ACC112 (cell line): Measurements from ENCODE around the gene RNPS1.

Source experiments
- H2AFZ ChIP-seq: fragments of 200-600 bp; sonication (generic); one replicate; pipeline ENCODE4 v1.6.0; 2017; ENCODE audit warnings: antibody characterized with exemption, low read length; ENCODE audit not compliant: unreplicated experiment
- H3K27ac ChIP-seq: fragments of 200-600 bp; sonication (generic); 2 replicates; pipeline ENCODE4 v1.5.1; 2014; ENCODE audit warnings: low read depth, mild to moderate bottlenecking, antibody characterized with exemption, low read length, moderate library complexity
- H3K27me3 ChIP-seq: fragments of 200-600 bp; sonication (generic); 2 replicates; pipeline ENCODE4 v1.6.1; 2014; ENCODE audit warnings: mild to moderate bottlenecking, antibody characterized with exemption, low read length, moderate library complexity, mixed read lengths; ENCODE audit not compliant: insufficient read depth
- H3K36me3 ChIP-seq: fragments of 200-600 bp; sonication (generic); 2 replicates; pipeline ENCODE4 v1.6.1; 2016; ENCODE audit warnings: mild to moderate bottlenecking, antibody characterized with exemption, low read length, moderate library complexity, mixed read lengths; ENCODE audit not compliant: insufficient read depth
- H3K4me1 ChIP-seq: fragments of 200-600 bp; sonication (generic); one replicate; pipeline ENCODE4 v1.6.1; 2016; ENCODE audit warnings: low read length, mixed read lengths; ENCODE audit not compliant: insufficient read depth, unreplicated experiment, control insufficient read depth
- H3K4me3 ChIP-seq: fragments of 200-600 bp; sonication (generic); 2 replicates; pipeline ENCODE4 v1.5.1; 2014; ENCODE audit warnings: mild to moderate bottlenecking, low read depth, low read length
- H3K79me2 ChIP-seq: fragments of 200-600 bp; sonication (generic); one replicate; pipeline ENCODE4 v1.6.0; 2016; ENCODE audit warnings: low read length; ENCODE audit not compliant: control insufficient read depth, unreplicated experiment, insufficient read depth

Gene RNPS1

DNA sequence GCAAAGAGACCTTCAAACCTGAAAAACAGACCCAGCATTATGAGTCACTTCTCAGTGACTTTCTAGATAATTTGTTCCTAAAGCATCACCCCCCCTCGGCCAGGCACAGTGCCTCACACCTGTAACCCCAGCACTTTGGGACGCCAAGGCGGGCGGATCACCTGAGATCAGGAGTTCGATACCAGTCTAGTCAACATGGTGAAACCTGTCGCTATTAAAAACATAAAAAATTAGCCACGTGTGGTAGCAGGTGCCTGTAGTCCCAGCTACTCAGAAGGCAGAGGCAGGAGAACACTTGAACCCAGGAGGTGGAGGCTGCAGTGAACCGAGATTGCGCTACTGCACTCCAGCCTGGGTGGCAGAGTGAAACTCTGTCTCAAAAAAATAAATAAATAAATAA, 24.3 kb upstream of the RNPS1 start:
- Histone ChIP-seq H3K36me3 (no peaks in the 10 kb centered on the region), H2AFZ (no peak overlapping the region), H3K27me3 (no peaks in the 10 kb centered on the region), H3K79me2 (no peaks in the 10 kb centered on the region), H3K27ac (no peak overlapping the region), H3K4me1 (no peaks in the 10 kb centered on the region), H3K4me3 (no peak overlapping the region)

DNA sequence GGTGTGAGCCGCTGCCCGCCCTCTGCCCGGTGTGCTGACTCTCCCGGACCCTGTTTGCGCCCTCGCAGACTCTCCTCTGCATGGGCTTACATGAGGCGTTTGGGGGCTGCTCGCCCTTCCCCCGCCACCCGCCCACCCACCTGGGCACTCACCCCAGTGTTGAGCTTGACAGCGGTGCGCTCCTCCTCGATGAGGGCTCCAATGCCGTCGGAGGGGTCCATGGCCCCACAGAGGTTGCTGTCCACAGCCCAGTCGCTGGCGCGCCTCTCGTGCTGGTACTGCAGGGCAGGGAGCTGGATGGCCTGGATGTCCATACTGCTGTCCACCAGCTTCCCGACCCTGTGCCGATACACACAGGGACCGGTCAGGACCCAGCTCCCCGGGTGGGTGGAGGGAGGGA, 21.4 kb upstream of the RNPS1 start:
- Histone ChIP-seq H3K27me3 (no peaks in the 10 kb centered on the region), H3K4me3 (no peak overlapping the region), H3K27ac (no peak overlapping the region), H3K4me1 (no peaks in the 10 kb centered on the region), H3K79me2 (no peaks in the 10 kb centered on the region), H3K36me3 (no peaks in the 10 kb centered on the region), H2AFZ (no peak overlapping the region)

DNA sequence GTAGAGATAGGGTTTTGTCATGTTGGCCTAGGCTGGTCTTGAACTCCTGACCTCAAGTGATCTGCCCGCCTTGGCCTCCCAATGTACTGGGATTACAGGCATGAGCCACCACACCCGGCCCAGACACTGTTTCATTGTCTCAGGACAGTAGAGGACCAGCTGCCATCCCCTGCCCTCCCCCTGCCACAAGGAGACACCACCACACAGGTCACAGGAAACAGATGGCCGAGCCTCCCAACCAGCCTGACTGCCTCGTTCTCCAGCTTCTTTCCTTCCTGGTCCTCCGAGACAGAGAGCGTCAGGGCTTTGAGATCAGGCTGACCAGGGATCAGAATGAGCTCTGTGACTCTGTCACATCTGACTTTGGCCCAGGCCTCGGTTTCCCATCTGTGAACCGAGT, 20.8 kb upstream of the RNPS1 start:
- Histone ChIP-seq H2AFZ (no peak overlapping the region), H3K27ac (no peak overlapping the region), H3K4me3 (no peak overlapping the region), H3K4me1 (no peaks in the 10 kb centered on the region), H3K27me3 (no peaks in the 10 kb centered on the region), H3K36me3 (no peaks in the 10 kb centered on the region), H3K79me2 (no peaks in the 10 kb centered on the region)

DNA sequence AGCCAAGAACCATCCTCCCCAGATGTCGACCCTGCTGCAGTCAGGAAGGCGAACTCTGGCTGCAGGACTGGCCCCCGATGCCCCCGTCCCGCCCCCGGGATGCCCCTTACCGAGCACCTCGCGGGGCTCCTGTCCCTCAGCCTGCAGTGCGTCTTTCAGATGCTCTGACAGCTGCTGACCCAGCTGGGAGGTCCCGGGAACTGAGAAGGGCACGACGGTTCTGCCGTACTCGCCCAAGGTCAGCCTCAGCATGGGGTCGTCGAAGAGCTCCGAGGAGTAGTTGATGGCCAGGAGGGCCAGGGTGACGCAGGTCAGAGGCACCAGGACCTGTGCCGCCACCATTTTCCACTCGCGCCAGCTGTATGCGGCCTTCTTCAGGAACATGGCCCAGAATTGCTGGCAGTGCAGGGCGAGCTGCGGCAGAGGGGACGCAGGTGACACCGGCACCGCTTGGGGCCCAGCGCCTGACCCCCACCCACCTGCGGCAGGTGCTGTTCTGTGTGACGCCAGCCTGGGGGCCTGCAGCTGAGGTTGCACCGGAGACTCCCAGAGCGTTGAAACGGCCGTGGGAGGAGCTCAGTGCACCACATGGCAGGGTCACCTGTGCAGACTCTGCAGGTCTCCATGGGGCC, 20.1 kb upstream of the RNPS1 start:
- no peaks in the 10 kb centered on the region; the same call in 1 of the 2 replicates for H3K27me3 ChIP-seq
- H3K36me3 ChIP-seq = no peaks in the 10 kb centered on the region
- H3K79me2 ChIP-seq = no peaks in the 10 kb centered on the region
- H3K27ac ChIP-seq = no peak overlapping the region
- no peak overlapping the region for H2AFZ ChIP-seq
- H3K4me3 ChIP-seq = no peak overlapping the region
- H3K4me1 ChIP-seq = no peaks in the 10 kb centered on the region

DNA sequence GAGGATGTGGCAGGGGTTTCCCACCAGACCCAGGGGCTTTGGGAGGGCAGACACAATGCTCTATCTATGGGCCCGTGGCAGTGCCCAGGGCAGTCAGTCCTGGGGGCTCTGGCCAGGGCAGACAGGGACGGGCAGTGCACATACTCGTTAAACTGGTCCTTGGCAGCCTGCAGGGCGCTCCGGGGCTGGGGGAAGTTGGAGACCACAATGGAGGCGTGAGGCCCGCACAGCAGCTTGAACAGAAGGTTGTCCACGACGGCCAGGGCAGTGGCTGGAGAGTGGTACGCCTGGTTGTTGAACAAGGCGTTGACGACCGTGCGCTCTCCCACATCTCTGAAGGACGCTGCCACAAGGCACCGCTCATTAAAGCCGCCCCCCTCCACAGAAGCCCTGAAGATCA, 18.6 kb upstream of the RNPS1 start:
- Histone ChIP-seq H3K79me2 (no peaks in the 10 kb centered on the region), H3K4me1 (no peaks in the 10 kb centered on the region), H3K36me3 (no peaks in the 10 kb centered on the region), H3K27ac (no peak overlapping the region), H3K4me3 (no peak overlapping the region), H2AFZ (no peak overlapping the region), H3K27me3 (peaks cover 4% of the 10 kb centered on the region; the same call in 1 of the 2 replicates)

DNA sequence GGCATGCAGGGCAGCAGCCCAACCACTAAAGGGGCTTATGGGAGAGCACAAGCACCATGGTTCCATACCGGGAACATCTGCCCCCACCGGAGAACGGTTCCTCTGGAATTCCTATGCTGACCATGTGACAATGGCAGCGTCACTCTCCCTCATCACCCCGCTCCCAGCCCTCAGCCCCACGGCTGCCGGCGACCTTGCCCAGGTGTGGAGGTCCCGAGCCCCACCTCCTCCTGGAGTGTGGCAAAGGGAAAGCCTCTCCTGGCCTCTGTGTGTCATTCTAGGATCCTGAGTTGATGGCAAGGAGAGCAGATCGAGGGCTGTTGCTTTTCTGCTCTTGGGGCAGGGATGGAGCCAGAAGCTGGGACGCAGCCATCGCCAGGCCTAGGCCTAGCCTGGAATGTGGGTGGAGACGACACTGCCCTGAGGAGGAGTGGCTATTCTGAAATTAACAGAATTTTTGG, 17.8 kb upstream of the RNPS1 start:
- no peak overlapping the region for H2AFZ ChIP-seq

DNA sequence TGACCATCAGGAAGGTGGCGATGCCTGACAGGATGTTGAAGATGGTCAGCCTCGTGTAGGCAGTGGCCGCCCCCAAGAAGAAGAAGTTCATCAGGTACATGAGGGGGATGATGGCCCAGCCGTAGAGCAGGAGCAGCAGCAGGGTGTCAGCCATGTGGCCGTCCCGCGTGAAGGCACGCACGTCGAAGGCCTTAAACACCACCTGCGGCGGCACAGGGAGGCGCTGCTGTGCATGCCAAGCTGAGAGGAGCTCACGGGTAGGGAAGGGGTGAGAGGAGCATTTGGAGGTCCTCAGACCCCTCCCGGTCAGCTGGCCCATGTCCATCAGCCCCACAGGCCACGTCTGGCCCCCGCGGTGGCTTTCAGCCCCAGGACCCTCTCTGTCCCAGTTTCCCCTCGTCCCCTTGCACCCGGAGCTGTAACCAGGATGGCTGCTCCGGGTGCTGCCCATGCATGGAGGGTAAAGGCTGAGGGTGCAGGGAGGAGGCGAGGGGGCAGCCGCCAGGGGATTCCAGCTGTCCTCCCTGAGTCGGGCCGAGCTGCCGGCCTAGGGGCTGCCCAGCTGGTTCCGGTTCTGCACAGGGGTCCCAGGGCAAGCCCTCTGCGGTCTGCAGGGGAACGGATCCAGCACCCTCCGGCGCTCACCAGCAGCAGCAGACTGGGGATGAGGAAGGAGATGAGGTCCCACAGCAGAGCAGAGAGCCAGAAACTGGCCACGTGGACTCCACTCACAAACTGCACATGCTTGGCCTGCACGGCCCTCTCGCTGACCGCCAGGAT, 17.1 kb upstream of the RNPS1 start:
- no peaks in the 10 kb centered on the region for H3K79me2 ChIP-seq
- no peak overlapping the region for H2AFZ ChIP-seq
- no peak overlapping the region for H3K27ac ChIP-seq
- H3K36me3 ChIP-seq = no peaks in the 10 kb centered on the region
- peaks cover 4% of the 10 kb centered on the region; the same call in 1 of the 2 replicates for H3K27me3 ChIP-seq
- H3K4me3 ChIP-seq = no peak overlapping the region
- H3K4me1 ChIP-seq = no peaks in the 10 kb centered on the region

More for the DNA sequence above, 17.8 kb upstream of the RNPS1 start:
- no peaks in the 10 kb centered on the region for H3K36me3 ChIP-seq
- peaks cover 4% of the 10 kb centered on the region; the same call in 1 of the 2 replicates for H3K27me3 ChIP-seq
- H3K79me2 ChIP-seq = no peaks in the 10 kb centered on the region
- H3K27ac ChIP-seq = no peak overlapping the region
- H3K4me1 ChIP-seq = no peaks in the 10 kb centered on the region
- no peak overlapping the region for H3K4me3 ChIP-seq

DNA sequence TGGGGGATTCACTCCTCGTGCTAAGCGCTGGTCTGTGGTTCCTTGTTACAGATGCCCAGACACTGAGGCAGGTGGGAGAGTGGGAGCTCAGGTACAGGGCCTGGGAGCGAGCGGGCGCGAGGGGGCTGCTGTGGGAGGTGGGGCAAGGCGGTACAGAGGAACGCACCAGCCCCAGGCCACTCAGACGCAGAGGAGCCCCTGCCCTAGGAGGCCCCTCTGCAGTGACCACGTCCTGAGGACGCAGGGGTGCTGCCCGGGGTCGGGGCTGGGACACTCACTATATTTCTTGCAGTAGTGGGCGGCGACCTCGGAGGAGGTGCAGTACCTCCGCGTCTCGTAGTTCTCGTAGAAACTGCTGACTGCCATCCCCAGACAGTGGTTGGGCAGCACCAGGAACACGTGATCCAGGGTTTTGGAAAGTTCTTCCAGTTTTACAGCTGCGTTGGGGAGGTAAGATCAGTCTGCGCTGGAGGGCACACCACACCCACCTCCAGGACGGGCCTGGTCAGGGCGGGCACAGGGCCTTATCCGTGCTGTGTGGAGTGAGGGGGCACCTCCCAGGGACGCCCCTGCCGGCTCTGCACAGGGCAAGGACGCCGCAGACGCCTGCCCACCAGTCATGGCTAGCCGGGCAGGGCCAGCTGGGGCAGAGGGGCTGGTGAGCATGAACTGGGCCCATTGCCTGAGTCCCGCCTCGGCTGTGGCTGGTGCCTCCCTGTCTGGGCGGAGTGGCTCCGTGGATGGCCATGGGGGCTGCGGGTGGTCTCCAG, 16.3 kb upstream of the RNPS1 start:
- Histone ChIP-seq H3K79me2 (no peaks in the 10 kb centered on the region), H3K27me3 (peaks cover 4% of the 10 kb centered on the region; the same call in 1 of the 2 replicates), H3K27ac (no peak overlapping the region), H3K4me3 (no peak overlapping the region), H2AFZ (no peak overlapping the region), H3K4me1 (no peaks in the 10 kb centered on the region), H3K36me3 (no peaks in the 10 kb centered on the region)

DNA sequence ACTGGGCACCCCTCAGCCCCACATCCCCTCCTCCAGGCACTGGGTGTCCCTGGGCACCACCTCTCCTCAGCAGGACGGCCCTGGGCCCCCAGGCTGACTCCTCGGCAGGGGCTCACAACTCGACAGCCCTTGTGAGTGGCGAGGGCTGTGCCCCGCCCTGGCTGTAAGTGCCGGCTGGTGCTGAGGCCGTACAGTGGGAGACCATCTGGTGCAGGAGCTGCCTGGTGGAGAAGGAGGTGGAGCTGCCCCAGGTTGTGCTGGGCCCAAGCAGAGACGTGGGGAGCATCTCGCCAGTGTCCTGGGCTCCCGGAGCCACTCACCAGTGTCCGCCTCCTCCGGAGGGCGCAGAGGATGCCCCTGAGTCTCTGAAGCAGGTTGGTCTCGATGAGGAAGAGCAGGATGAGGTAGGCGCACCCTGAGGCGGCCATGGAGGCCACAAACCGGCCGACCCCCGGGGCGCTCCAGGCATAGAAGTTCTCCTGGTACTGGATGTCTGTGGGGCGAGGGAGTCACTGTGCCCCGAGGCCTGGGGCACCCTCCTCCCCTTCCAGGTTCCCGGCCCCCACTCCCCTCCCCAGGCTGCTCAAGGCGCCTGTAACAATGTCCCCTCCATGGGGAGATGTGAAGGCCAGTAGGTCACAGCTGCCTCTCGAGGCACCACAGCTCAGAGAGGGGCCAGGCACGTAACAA, 15.1 kb upstream of the RNPS1 start:
- no peak overlapping the region for H2AFZ ChIP-seq
- no peaks in the 10 kb centered on the region for H3K4me1 ChIP-seq
- H3K27ac ChIP-seq = no peak overlapping the region
- H3K4me3 ChIP-seq = no peak overlapping the region
- no peaks in the 10 kb centered on the region for H3K36me3 ChIP-seq
- H3K27me3 ChIP-seq = peaks cover 4% of the 10 kb centered on the region; the same call in 1 of the 2 replicates
- no peaks in the 10 kb centered on the region for H3K79me2 ChIP-seq

DNA sequence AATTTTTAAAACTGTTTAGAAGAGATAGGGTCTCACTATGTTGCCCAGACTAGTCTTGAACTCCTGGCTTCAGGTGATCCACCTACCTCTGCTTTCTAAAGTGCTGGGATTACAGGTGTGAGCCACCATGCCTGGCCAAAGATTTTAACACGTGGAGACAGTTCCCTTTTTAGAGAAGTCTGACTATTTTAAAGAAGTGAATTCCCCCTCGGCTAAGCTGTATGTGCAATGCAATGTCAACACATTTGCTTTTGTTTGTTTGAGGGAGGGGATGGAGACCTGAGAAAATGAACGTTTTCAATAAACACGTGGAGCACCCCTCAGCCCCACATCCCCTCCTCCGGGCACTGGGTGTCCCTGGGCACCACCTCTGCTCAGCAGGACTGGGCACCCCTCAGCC, 14.3 kb upstream of the RNPS1 start:
- no peak overlapping the region for H3K27ac ChIP-seq
- no peaks in the 10 kb centered on the region for H3K36me3 ChIP-seq
- no peaks in the 10 kb centered on the region for H3K79me2 ChIP-seq
- no peak overlapping the region for H3K4me3 ChIP-seq
- H2AFZ ChIP-seq = no peak overlapping the region
- H3K27me3 ChIP-seq = peaks cover 4% of the 10 kb centered on the region; the same call in 1 of the 2 replicates
- H3K4me1 ChIP-seq = no peaks in the 10 kb centered on the region
